Superior temporal gyrus (tissue), 1 donor: ENCODE measurements around the gene PRPS1.
"Not testable (repeated sequence)": the region's sequence is repeated elsewhere in the genome, so short reads cannot be mapped to it uniquely, and the experiment has no call there.

Source experiments
- DNase-seq: peaks from one replicate; pipeline ENCODE4 v3.0.0-alpha.2; 2016; ENCODE audit errors: extremely low spot score

Gene PRPS1

DNA sequence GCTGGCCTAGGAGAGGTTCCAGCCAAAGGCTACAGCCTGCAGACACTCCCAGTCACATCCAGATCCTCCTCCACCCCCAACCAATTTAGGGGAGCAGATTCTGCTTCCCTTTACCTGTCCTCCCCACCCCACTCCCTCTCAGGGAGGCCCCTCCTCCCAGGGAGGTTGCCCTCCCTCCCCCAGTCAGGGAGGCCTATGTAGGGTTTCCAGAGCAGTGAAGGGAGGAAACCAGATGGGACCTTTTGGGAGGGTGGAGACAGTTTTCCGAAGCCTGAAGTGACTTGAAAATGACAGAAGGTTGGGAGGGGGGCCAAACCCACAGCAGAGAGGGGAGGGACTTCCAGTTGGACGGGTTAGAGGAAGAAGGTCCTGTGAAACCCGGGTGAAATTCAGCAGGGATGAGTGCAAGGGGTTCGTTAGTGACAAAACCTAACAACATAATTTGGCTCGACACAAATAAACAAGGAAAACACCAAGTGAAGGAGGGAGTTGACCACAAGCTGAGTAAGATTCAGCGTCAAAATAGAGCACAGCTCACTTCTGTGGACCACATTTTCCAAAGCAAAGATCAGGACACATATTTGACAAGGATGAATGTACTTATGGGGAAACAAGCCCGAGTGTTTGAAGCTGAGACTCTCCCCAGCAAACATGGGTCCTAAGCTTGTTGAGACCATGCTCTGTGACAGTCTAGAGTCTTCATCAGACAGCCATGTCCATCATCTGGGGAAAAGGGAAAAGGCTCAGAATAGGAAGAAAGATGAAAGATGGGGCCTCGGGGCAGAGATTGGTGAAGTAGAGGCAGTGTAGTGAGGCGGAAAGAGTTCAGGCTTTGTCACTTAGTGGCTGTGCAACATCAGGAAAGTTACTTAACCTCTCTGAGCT lies 46.4 kb downstream of the PRPS1 start:
- no peak for DNase-seq

DNA sequence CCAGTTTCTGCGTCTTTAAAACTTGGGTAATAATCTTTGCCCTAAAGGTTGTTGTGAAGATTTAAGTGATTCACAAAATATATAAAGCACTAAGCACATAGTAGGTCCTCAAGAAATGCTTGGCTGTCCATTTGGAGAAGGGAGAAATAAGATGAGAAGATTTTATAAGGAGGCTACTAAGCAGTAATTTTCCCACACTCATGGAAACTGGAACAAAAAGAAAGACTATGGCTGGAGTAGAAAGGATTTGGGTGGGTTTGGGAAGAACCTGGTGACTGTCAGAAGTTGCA lies 47.0 kb downstream of the PRPS1 start:
- no peak for DNase-seq

DNA sequence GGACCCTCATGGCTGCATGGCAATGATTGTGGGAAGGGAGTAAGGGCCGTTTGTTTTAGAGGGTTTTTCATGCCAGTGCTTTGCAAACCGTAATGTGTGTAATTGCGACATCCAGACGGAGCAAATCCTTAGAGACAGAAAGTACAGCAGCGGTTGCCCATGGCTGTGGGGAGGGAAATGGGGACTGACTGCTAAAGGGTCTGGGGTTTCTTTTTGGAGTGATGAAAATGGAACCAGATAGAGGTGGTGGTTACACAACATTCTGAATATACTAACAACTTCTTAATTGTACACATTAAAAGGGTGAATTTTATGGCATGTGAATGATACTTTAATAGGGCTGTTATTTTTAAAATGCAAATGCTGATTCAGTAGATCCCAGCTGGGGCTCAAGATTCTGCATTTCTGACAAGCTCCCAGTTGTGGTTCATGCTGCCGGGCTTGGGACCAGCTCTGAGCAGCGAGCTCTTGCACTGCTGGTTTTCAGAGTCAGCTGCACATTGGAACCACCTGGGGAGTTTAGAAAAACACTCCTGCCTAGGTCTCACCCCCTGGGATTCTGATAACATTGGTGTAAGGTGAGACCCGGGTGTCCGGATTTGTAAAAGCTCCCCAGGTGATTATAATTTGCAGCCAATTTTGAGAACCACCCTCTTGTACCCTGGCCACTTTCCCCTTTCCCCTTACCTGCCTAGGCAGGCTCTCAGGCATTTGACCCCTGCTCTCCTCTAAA lies 47.7 kb downstream of the PRPS1 start:
- peak; percentile 29 for DNase-seq

DNA sequence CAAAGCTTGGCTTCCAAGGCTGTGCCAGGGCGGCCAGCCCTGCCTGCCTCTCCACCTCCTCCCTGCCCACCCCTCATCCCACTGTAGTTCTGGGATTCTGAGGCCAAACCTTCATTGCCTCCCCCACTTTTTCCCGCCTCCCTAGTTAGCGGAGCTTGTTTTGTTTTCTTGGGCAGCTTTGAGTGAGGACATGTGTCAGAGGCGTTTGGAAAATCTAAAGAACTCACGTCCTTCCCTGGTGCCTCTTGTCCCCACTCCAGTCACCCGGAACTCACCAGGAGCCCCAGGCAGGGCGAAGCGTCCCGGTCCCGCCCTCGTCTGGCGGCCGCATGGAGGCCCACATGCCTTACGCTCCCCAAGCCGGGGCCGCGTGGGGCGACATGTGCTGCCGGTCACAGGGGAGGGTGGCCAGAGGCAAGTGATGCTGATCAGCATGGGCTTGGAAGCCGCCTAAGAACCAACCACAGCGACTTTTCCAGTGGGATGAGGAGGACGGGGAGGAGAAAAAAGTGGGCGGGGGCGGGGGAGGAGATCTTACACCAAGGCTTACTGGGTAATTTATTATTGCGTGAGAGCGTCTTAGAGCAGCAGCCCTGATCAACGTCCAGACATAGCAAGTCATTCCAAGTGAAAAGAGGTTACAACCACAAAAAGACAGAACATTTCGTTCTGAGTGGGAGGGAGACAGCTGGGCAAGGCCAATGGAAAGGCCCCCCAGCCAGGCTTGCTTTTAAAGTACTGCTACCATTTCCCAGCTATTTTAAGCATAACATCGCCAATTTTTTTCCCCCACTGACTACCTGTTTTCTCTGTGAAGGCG lies 48.5 kb downstream of the PRPS1 start:
- DNase-seq = peak; percentile 23

DNA sequence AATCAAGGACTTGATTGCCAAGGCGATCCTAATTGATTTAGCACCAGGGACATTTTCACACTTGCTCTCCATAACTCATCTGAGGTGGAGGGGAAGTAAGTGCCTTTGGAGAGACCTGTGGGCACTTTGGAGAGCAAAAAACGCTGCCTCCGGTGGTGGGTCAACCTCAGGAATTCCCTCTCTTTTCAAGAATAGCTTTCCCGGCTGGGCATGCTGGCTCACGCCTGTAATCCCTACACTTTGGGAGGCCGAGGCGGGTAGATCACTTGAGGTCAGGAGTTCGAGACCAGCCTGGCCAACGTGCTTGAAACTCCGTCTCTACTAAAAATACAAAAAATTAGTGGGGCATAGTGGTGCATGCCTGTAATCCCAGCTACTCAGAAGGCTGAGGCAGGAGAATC lies 49.2 kb downstream of the PRPS1 start:
- no peak for DNase-seq

DNA sequence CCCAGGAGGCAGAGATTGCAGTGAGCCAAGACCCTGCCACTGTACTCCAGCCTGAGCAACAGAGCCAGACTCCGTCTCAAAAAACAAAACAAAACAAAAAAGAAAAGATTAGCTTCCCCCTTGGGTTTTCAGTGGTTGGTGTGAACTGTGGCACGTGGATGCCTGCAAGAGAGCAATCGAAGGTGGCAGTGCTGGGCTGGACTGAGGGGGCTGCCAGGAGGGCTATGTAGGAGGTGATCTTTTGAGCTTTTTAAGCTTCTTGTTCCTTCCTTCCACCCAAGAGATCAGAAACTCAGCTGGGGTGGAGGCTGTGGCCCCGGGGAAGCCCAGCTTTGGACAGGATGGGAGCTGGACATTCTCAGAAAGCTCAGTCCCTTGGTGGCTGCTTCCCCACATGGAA lies 49.6 kb downstream of the PRPS1 start:
- DNase-seq = no peak

DNA sequence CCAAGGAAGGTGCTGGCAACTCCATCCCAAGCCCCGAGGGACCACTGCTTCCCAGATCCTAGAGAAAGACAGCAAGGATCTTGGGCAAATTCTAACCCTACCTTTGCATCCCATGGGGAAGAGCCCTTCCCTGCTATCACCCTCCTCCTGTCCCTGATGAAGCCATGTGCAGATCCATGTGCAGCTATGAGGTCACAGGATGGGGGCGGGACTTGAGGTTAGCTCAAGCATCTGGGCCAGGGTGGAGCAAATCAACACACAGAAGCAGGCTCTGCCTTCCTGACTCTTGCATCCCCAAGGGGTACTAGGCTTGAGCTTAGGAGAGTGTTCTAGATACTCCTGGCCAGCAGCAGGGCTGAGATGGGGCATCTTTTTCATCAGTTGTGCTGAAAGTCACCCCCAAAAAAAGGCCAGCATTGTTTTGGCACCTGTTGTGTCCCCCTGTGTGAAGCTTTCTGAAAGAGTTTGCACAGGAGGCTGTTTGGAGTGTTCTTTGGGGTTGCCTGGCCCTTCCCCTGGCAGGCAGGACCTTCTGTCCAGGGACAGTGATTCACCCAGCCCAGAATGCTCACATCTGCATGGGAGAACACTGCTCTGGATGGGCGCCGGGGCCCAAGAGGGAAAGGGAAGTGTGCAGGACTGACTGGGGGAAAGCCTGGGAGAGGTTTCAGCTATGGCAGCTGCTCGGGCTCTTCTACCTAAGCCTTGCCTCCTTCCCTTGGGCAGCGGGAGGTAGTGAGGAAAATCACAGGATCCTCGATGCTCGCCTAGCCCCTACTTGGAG lies 50.8 kb downstream of the PRPS1 start:
- DNase-seq = no peak

DNA sequence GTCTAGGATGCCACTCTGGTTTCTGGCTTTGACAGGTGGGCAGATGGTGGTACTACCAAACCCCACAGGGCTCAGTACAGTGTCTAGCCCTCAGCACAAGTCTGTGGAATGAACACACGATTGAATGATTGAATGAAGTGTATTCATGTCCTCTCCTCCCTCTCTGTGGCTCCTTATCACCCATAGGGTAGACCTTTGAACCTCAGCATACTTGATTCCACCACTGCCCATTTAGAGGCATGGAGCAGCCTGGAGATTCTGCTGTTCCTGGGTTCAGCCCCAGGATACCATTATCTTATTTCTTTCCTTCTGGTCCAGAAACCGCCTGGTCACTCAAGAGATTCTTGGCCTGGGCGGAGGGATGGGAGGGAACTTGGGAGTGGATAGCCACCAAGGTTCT lies 53.9 kb downstream of the PRPS1 start:
- no peak for DNase-seq

DNA sequence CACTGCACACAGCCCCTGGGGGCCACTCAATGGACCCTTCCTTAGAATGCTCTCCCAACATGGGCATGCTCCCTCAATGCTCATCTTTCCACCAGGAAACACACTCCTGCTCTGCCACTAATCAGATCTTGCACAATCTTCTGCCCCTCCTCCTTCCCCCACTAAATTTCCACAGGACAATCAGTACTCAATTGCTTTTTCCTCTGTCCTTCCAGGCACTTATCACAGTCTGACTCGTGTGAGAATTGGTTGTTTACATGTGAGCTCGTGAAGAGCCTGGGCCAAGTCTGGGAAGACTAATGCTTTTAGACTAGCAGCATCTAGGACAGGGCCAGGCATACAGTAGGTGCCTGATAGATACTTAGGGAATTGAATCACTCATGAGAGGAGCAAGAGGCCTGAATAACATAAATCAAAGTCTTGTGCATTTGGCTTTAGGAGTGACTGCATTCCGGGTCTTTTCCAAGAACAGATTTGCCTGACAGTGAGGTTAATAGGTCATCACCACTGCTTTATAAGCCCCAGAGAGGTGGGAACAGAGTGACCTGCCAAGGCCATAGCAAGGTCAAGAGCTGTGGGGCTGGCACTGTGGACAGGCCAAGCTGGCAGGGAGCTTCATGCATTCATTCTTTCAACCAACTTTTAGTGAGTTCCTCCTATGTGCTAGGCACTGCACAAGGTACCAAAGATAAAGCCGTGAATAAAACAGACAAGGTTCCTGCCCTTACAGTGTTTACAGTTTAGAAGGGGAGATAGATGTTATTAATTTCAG lies 55.0 kb downstream of the PRPS1 start:
- no peak for DNase-seq

DNA sequence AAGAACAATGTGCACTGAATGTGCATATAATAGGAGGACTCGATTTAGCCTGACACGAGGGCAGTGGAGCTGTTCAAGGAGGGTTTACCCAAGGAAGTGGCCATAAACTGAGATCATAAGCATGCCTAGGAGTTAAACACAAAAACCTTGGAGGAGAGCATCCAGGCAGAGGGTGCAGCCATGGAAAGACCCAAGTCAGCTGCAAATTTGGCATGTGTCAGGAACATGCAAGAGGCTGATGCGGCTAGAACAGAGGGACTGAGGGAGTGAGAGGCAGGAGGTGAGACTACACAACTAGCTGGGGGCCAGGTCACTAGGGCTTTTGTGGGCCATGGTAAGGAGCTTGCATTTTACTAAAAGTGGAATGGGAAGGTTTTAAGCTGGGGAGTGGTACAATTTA lies 55.6 kb downstream of the PRPS1 start:
- no peak for DNase-seq

DNA sequence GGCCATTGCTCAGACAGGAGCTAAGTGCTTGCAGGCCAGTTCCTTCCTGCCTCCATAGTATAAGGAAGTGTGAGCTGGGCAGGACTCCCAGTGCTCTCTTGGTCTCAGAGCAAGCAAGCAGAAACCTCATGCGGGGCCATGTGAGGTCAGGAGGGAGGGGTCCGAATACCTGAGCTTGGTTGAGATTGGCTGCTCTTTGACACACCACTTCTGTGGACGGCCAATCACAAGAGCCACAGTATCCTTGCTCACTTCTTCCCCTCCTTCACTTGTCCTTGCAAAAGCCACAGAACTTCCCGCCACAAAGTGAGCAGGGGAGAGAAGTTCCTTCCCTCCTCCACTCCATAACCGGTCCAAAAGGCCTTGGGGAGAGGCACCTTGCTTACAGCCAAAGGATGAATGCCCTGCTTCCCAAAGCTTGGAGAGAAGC lies 56.7 kb downstream of the PRPS1 start:
- DNase-seq = no peak

DNA sequence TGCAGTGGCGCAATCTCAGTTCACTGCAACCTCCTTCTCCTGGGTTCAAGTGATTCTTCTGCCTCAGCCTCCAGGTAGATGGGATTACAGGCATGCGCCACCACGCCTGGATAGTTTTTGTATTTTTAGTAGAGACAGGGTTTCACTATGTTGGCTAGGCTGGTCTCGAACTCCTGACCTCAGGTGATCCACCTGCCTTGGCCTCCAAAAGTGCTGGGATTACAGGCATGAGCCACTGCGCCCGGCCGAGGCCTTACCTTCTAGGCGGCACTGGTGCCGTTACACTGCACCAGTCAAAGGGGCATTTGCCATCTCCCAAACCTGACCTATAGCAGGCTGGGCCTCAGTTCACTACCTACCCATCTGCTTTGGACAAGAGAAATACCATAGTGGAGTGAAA lies 57.3 kb downstream of the PRPS1 start:
- not testable (repeated sequence) for DNase-seq

DNA sequence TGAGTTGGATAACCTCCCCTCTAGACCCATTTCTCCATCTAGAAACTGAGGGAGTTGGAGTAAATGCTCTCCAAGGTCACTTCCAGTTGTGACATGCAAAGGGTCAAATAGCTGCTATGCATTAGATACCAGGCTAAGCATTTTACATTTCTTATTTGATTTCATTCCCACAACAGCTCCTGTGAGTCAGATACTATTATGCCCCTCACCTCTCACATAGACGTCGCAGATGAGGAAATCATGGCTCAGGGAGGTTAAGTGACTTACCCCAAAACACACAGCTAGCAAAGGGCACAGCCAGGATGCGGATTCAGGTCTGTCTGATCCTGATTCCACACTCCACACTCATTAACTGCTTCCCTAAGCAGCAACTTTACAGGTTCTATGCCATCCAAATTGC lies 57.7 kb downstream of the PRPS1 start:
- no peak for DNase-seq

DNA sequence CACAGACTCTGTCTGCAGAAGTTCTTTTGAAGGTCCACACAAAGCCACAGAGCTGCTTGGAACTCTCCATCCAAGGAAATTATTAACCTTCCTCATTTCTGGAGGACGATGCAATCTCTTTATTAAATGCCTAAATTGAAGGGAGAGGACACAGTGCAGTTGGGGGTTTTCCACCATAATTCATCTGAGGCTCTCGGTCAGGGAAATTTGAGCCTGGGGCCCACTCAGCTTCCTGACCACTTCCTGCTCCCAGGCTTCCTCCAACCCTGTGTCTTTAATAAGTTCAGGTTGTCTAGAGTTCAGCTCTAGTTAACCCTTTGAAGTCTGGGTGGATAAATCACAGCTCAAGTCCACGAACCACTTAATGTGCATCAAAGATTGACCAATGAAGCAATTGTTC lies 58.5 kb downstream of the PRPS1 start:
- DNase-seq = no peak

DNA sequence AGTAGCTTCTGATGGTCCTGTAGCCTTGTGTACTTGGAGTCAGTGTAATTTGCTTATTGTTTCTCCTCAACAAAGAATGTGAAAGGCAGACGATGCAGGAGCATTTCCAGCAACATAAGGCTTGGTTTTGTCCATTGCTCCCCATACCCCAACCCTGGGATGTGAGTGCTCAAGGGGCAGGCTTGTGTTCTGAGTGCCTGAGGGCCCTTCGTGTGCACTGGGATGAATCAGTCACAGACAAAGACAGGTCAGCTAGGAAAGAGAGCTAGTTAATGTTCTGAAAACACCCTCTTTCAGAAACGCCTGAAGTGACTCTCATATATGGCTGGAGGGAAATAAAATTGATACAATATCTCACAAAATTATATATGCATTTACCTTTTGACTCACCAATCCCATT lies 59.1 kb downstream of the PRPS1 start:
- no peak for DNase-seq

DNA sequence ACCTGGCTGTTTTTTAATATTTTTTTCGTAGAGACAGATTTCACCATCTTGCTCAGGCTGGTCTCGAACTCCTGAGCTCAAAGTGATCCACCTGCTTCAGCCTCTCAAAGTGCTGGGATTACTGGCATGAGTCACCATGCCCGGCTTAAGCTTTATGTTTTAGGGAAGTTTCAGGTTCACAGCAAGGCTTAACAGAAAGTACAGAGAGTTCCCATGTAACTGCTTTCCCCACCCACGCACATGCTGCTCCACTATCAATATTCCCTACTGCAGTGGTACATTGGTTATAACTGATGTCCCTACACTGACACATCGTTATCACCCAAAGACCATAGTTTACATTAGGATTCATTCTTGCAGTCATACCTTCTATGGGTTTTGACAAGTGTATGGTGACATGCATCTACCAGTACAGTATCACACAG lies 62.7 kb downstream of the PRPS1 start:
- no peak for DNase-seq

DNA sequence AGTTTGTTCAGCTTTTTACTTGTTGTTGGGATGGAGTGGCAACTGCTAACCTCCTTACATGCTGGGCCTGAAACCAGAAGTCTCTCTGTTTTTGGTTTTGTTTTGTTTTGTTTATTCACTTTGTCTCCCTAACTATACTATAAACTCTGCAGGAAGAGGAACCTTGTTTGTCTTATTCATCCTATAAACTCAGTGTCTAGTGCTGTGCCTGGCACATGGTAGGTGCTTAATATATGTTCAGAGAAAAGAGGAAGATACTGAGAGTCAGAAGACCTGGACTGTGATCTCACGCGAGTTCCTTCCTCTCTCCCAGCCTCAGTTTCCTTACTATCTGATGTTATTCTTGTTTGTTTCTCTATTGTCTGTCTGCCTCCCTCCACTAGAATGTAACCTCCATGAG lies 71.3 kb downstream of the PRPS1 start:
- DNase-seq = no peak

DNA sequence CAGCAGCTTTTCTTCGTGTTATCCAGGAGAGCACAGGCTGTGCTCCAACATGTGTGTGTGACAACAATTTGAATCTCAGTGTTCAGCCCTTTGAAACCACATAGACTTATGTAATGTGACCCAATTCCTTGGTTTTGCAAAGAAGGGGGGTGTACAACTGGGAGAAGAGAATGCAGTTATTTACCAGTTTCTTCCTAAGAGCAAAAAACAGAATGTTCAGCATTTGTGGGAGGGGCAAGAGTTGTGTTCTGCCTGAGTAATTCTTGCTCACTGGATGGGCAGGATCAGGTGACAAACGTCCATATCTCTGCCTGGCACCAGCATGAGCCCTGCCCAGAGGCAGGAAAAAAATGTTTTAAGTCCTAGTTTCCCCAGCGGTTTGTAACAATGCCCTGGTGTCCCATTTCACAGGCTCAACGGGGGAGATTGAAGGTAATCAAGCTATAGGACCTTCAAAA lies 72.0 kb downstream of the PRPS1 start:
- DNase-seq = peak; percentile 35
